Endothelial cell of umbilical vein (primary cell): ENCODE results near the gene COL19A1. TPM values are rescaled to one million over a fixed set of nuclear protein-coding genes. Genes with fewer than 3 reads are reported as not detected.

Experiments used
- BruUV-seq: library from RNA; stranded (reverse); fragments of 400-500 nt; replicated peaks from 2 replicates; lab custom pipeline; 2021; lab: Mats Ljungman, UMichigan
- CTCF ChIA-PET: fragments of 300-600, 350-600 bp; sonication (Branson Sonifier 250); formaldehyde crosslinking; loops from one replicate; lab custom pipeline; 2021; ENCODE audit warnings: antibody characterized with exemption, inconsistent platforms; lab: Charles Lee
- POLR2A ChIA-PET: fragments of 300-600, 350-600 bp; sonication (Branson Sonifier 250); formaldehyde crosslinking; loops from one replicate; lab custom pipeline; 2021; ENCODE audit warnings: antibody characterized with exemption, inconsistent platforms; lab: Charles Lee
- DNase-seq: peaks from one replicate; pipeline ENCODE4 v3.0.0-alpha.2; 2011; ENCODE audit warnings: low read depth, low spot score
- FAIRE-seq: peaks from 2 replicates; lab custom pipeline; 2011; peaks lifted over from hg19 to GRCh38; lab: Jason Lieb, UNC
- H2AFZ ChIP-seq: 2 replicates; pipeline ENCODE4 v1.6.0; 2012; ENCODE audit warnings: low read depth, low read length, control low read depth, inconsistent platforms
- H3K27ac ChIP-seq: 2 replicates; pipeline ENCODE4 v1.5.1; 2011; ENCODE audit warnings: low read depth, mild to moderate bottlenecking, control low read depth, low read length, moderate library complexity; ENCODE audit not compliant: insufficient read depth
- H3K27me3 ChIP-seq, 2 experiments: 2 replicates each; pipeline versions ENCODE4 v1.6.0 to v1.6.1; 2011; ENCODE audit warnings: low read length in 2 of 2, mixed read lengths in 1 of 2; ENCODE audit not compliant: control insufficient read depth in 2 of 2, insufficient read depth in 2 of 2
- H3K36me3 ChIP-seq, 2 experiments: 2 replicates in 1 of 2; 3 replicates in 1 of 2; pipeline ENCODE4 v1.5.1; 2011; ENCODE audit warnings: low read length in 2 of 2, mild to moderate bottlenecking in 1 of 2, moderate library complexity in 1 of 2; ENCODE audit not compliant: control insufficient read depth in 2 of 2, insufficient read depth in 2 of 2; ENCODE audit errors: extremely low read depth in 1 of 2
- H3K4me1 ChIP-seq: 3 replicates; pipeline ENCODE4 v1.5.1; 2011; ENCODE audit warnings: mild to moderate bottlenecking, low read length; ENCODE audit not compliant: control insufficient read depth, insufficient read depth; ENCODE audit errors: extremely low read depth
- H3K4me2 ChIP-seq: 2 replicates; pipeline ENCODE4 v1.6.1; 2011; ENCODE audit warnings: low read length, control low read depth, mixed read lengths; ENCODE audit not compliant: insufficient read depth
- H3K4me3 ChIP-seq, 3 experiments: fragments of 200-600 bp in 1 of 3; sonication (generic), shearing (Covaris generic) in 1 of 3; replicated peaks in 1 of 3; 2 replicates each; pipeline ENCODE4 v1.5.1; 2011 to 2016; ENCODE audit warnings: control low read depth in 3 of 3, low read length in 3 of 3, mild to moderate bottlenecking in 2 of 3, inconsistent platforms in 1 of 3, low read depth in 1 of 3, moderate library complexity in 1 of 3; ENCODE audit not compliant: insufficient read depth in 1 of 3
- H3K79me2 ChIP-seq: 2 replicates; pipeline ENCODE4 v1.6.0; 2012; ENCODE audit warnings: low read length, inconsistent platforms; ENCODE audit not compliant: control insufficient read depth, insufficient read depth
- H3K9ac ChIP-seq: replicated peaks from 2 replicates; pipeline ENCODE3; 2011; ENCODE audit warnings: low read length, control low read depth; ENCODE audit not compliant: insufficient read depth; ENCODE audit errors: extremely low read depth
- H3K9me1 ChIP-seq: replicated peaks from 3 replicates; pipeline ENCODE4 v1.6.0; 2011; ENCODE audit warnings: mild to moderate bottlenecking, low read length; ENCODE audit not compliant: control insufficient read depth, insufficient read depth; ENCODE audit errors: extremely low read depth
- H3K9me3 ChIP-seq: replicated peaks from 2 replicates; pipeline ENCODE4 v1.5.1; 2012; ENCODE audit warnings: low read length, inconsistent platforms; ENCODE audit not compliant: control insufficient read depth, insufficient read depth
- H4K20me1 ChIP-seq: replicated peaks from 2 replicates; pipeline ENCODE3; 2011; ENCODE audit warnings: mild to moderate bottlenecking, low read length; ENCODE audit not compliant: control insufficient read depth, insufficient read depth; ENCODE audit errors: extremely low read depth
- CTCF ChIP-seq, 2 donors: IDR thresholded peaks; 1 replicate in 1 of 2; 2 replicates in 1 of 2; pipeline ENCODE4 v1.5.1; 2011; ENCODE audit warnings: low read length in 2 of 2, mild to moderate bottlenecking in 2 of 2, moderate library complexity in 2 of 2, control low read depth in 1 of 2, inconsistent platforms in 1 of 2, low read depth in 1 of 2; ENCODE audit not compliant: insufficient read depth in 1 of 2; ENCODE audit errors: extremely low read depth in 1 of 2
- EZH2 ChIP-seq: IDR thresholded peaks from 2 replicates; pipeline ENCODE4 v1.6.1; 2012; ENCODE audit warnings: borderline replicate concordance, low read depth, mild to moderate bottlenecking, moderate library complexity, low read length, inconsistent platforms; ENCODE audit not compliant: severe bottlenecking
- FOS ChIP-seq: IDR thresholded peaks from 2 replicates; pipeline ENCODE4 v1.6.1; 2011; ENCODE audit warnings: mild to moderate bottlenecking, low read length, moderate library complexity, borderline replicate concordance; ENCODE audit not compliant: insufficient read depth
- GATA2 ChIP-seq: IDR thresholded peaks from 2 replicates; pipeline ENCODE4 v1.7.0; 2011; ENCODE audit warnings: low read depth, mild to moderate bottlenecking, moderate library complexity, mixed read lengths, low read length; ENCODE audit not compliant: insufficient read length, insufficient read depth
- JUN ChIP-seq: IDR thresholded peaks from 2 replicates; pipeline ENCODE4 v1.6.1; 2011; ENCODE audit warnings: borderline replicate concordance, low read depth; ENCODE audit not compliant: insufficient read length, insufficient read depth
- MAX ChIP-seq: IDR thresholded peaks from 2 replicates; pipeline ENCODE4 v1.6.1; 2011; ENCODE audit not compliant: insufficient read depth, insufficient read length
- MYC ChIP-seq: IDR thresholded peaks from one replicate; pipeline ENCODE4 v1.6.1; 2011; ENCODE audit warnings: mild to moderate bottlenecking, low read depth, low read length
- POLR2A ChIP-seq: IDR thresholded peaks from 2 replicates; pipeline ENCODE4 v1.6.1; 2012; ENCODE audit warnings: low read depth, mild to moderate bottlenecking, control low read depth, low read length
- POLR2AphosphoS5 ChIP-seq: IDR thresholded peaks from 2 replicates; pipeline ENCODE4 v1.6.1; 2012; ENCODE audit warnings: low read depth, mild to moderate bottlenecking, control low read depth, low read length, moderate library complexity; ENCODE audit not compliant: insufficient read depth
- dilution Hi-C: fragments of 300-500 bp; cut with MboI; formaldehyde crosslinking; loops from one replicate; pipeline ENCODE4 v1.15.0; 2019; ENCODE audit warnings: low sequenced_read_pairs; ENCODE audit not compliant: extremely low pct_ligation_motif_present
- intact Hi-C: fragments of 100-400 bp; cut with micrococcal nuclease; formaldehyde crosslinking; loops from one replicate; pipeline ENCODE4 v1.10.0; 2022
- polyA plus RNA-seq, 4 experiments: library from polyadenylated mRNA; depleted of rRNA in 3 of 4; stranded (reverse) in 3 of 4; unstranded in 1 of 4; fragments of >200 nt; gene quantifications; 2 replicates each; pipeline versions ENCODE4 v1.2.1 to v1.2.3, GENCODE V29; 2011 to 2012; ENCODE audit warnings: missing spikeins in 1 of 4
- total RNA-seq: library from RNA; stranded (reverse); gene quantifications from 2 replicates; pipeline ENCODE4 v1.2.3, GENCODE V29; 2021

Gene COL19A1
- total and polyA plus RNA-seq, 2 donors (not counting 3 experiments of a cell fraction or from before 2014, with no cell fraction given), result not detected

- Histone ChIP-seq H3K27me3 (no peaks in the 10 kb centered on the region), H3K9me1 (no peaks in the 10 kb centered on the region), H3K4me3 (no peak overlapping the region), H3K27ac (no peak overlapping the region), H3K4me2 (no peak overlapping the region), H2AFZ (no peak overlapping the region), H3K4me1 (no peaks in the 10 kb centered on the region), H3K9me3 (no peaks in the 10 kb centered on the region), H3K36me3 (no peaks in the 10 kb centered on the region), H3K79me2 (no peaks in the 10 kb centered on the region), H4K20me1 (no peaks in the 10 kb centered on the region), H3K9ac (no peak overlapping the region)
- no TSS peak for BruUV-seq
- no peak for FAIRE-seq
- dilution Hi-C loops, result no loop called here
- intact Hi-C loops, result no loop called here
- no peak for TF ChIP-seq GATA2
- TF ChIP-seq JUN, result no peak
- ChIA-PET POLR2A (no interaction called here), CTCF (interaction anchor here (1.1 kb wide), 1 partner anchor 25 kb away, joined by 3 read pairs; no protein-coding TSS in a partner anchor)
- no peak for DNase-seq
Observed at GRCh38 chr6:70045413-70045812, 179.1 kb downstream of the COL19A1 start.

GRCh38 chr6:70051197-70052124, 185.1 kb downstream of the COL19A1 start:
- no peak overlapping the region for H3K9ac ChIP-seq
- no peaks in the 10 kb centered on the region for H3K36me3 ChIP-seq
- FAIRE-seq, result no peak
- no peaks in the 10 kb centered on the region for H3K4me1 ChIP-seq
- DNase-seq, result no peak
- no TSS peak for BruUV-seq
- TF ChIP-seq POLR2AphosphoS5 (no peak), MYC (no peak), CTCF (IDR thresholded peaks at IDR 0.05; ENCODE audit: extremely low read depth in 1 of 2, insufficient read depth in 1 of 2, low read depth in 1 of 2, low read length in 2 of 2) (no peak), FOS (no peak), MAX (no peak), GATA2 (no peak), POLR2A (no peak), JUN (no peak), EZH2 (no peak)
- H3K9me1 ChIP-seq, result no peaks in the 10 kb centered on the region
- H4K20me1 ChIP-seq, result no peaks in the 10 kb centered on the region
- no peaks in the 10 kb centered on the region for H3K9me3 ChIP-seq
- H3K4me3 ChIP-seq, result no peak overlapping the region
- intact Hi-C loops (no loop called here), dilution Hi-C loops (no loop called here)
- ChIA-PET CTCF (no interaction called here), POLR2A (no interaction called here)
- no peaks in the 10 kb centered on the region for H3K79me2 ChIP-seq
- no peaks in the 10 kb centered on the region for H3K27me3 ChIP-seq
- H3K4me2 ChIP-seq, result no peak overlapping the region
- H2AFZ ChIP-seq, result no peak overlapping the region
- no peak overlapping the region for H3K27ac ChIP-seq
